Neural cell (in vitro differentiated cells): ENCODE results near the gene OR1B1. TPM values are rescaled to one million over a fixed set of nuclear protein-coding genes. Genes with fewer than 3 reads are reported as not detected.

Experiments used
- H2AFZ ChIP-seq: fragments of 200-600, 300-800 bp; sonication (generic), shearing (Covaris generic); 2 replicates; pipeline ENCODE4 v1.6.0; 2014; ENCODE audit warnings: low read depth, mild to moderate bottlenecking, antibody characterized with exemption, low read length, moderate library complexity
- H3F3A ChIP-seq: fragments of 200-600 bp; shearing (Covaris generic); 2 replicates; pipeline ENCODE4 v1.6.1; 2016; ENCODE audit warnings: mild to moderate bottlenecking, moderate library complexity, mixed read lengths, antibody characterized with exemption, low read length; ENCODE audit not compliant: insufficient read depth, poor library complexity, severe bottlenecking
- H3K27ac ChIP-seq: fragments of 200-600, 300-800 bp; sonication (generic), shearing (Covaris generic); 2 replicates; pipeline ENCODE4 v1.5.1; 2014; ENCODE audit warnings: mild to moderate bottlenecking, low read length, moderate library complexity
- H3K27me3 ChIP-seq: fragments of 300-800, 200-600 bp; sonication (generic), shearing (Covaris generic); 2 replicates; pipeline ENCODE4 v1.6.0; 2014; ENCODE audit warnings: mild to moderate bottlenecking, low read depth, low read length, moderate library complexity; ENCODE audit not compliant: insufficient read depth
- H3K36me3 ChIP-seq: fragments of 300-800, 200-600 bp; sonication (generic), shearing (Covaris generic); 2 replicates; pipeline ENCODE4 v1.5.1; 2014; ENCODE audit warnings: mild to moderate bottlenecking, antibody characterized with exemption, low read length, moderate library complexity; ENCODE audit not compliant: insufficient read depth
- H3K4me2 ChIP-seq: fragments of 300-800, 200-600 bp; sonication (generic), shearing (Covaris generic); 2 replicates; pipeline ENCODE4 v1.6.0; 2014; ENCODE audit warnings: mild to moderate bottlenecking, low read length
- H3K4me3 ChIP-seq: fragments of 300-800, 200-600 bp; sonication (generic), shearing (Covaris generic); 2 replicates; pipeline ENCODE4 v1.5.1; 2014; ENCODE audit warnings: mild to moderate bottlenecking, low read length, moderate library complexity
- H3K79me2 ChIP-seq: fragments of 200-600 bp; shearing (Covaris generic); replicated peaks from 2 replicates; pipeline ENCODE4 v1.6.0; 2014; ENCODE audit warnings: mild to moderate bottlenecking, low read length, moderate library complexity; ENCODE audit not compliant: insufficient read depth
- H3K9ac ChIP-seq: fragments of 300-800, 200-600 bp; sonication (generic), shearing (Covaris generic); 2 replicates; pipeline ENCODE4 v1.6.1; 2016; ENCODE audit warnings: mild to moderate bottlenecking, low read length, mixed read lengths
- H3K9me2 ChIP-seq: fragments of 200-600 bp; shearing (Covaris generic); 2 replicates; pipeline ENCODE4 v1.6.1; 2016; ENCODE audit warnings: mild to moderate bottlenecking, low read length, mixed read lengths; ENCODE audit not compliant: insufficient read depth
- H3K9me3 ChIP-seq: fragments of 200-600, 300-800 bp; sonication (generic), shearing (Covaris generic); 2 replicates; pipeline ENCODE4 v1.6.1; 2016; ENCODE audit warnings: mild to moderate bottlenecking, mixed run types, low read length, moderate library complexity, mixed read lengths
- H4K20me1 ChIP-seq: fragments of 200-600 bp; shearing (Covaris generic); 2 replicates; pipeline ENCODE4 v1.6.1; 2016; ENCODE audit warnings: mild to moderate bottlenecking, mixed run types; ENCODE audit not compliant: insufficient read depth
- CTCF ChIP-seq: fragments of 450-650 bp; IDR thresholded peaks from 2 replicates; pipeline ENCODE4 v1.5.1; 2014; ENCODE audit warnings: antibody characterized with exemption, mild to moderate bottlenecking, moderate library complexity; ENCODE audit not compliant: poor library complexity, severe bottlenecking
- EP300 ChIP-seq: fragments of 450-650 bp; conservative IDR thresholded peaks from 2 replicates; pipeline ENCODE4 v1.6.1; 2014; ENCODE audit warnings: antibody characterized with exemption, mild to moderate bottlenecking, moderate library complexity; ENCODE audit not compliant: poor library complexity, severe bottlenecking
- EZH2 ChIP-seq: fragments of 200-600, 300-800 bp; shearing (Covaris generic), sonication (generic); IDR thresholded peaks from 2 replicates; pipeline ENCODE4 v1.6.1; 2014; ENCODE audit warnings: antibody characterized with exemption, low read length, borderline replicate concordance, mild to moderate bottlenecking; ENCODE audit not compliant: insufficient read depth, poor library complexity, severe bottlenecking
- MXI1 ChIP-seq: fragments of 450-650 bp; conservative IDR thresholded peaks from 2 replicates; pipeline ENCODE4 v1.6.1; 2014; ENCODE audit warnings: antibody characterized with exemption, mild to moderate bottlenecking; ENCODE audit not compliant: poor library complexity, severe bottlenecking
- POLR2AphosphoS5 ChIP-seq: IDR thresholded peaks from 2 replicates; pipeline ENCODE4 v1.6.1; 2012
- RAD21 ChIP-seq: fragments of 450-650 bp; conservative IDR thresholded peaks from 2 replicates; pipeline ENCODE4 v1.6.1; 2014; ENCODE audit warnings: antibody characterized with exemption, mild to moderate bottlenecking, moderate library complexity
- REST ChIP-seq: IDR thresholded peaks from 2 replicates; pipeline ENCODE4 v1.6.1; 2012; ENCODE audit warnings: borderline replicate concordance
- SMC3 ChIP-seq: fragments of 450-650 bp; conservative IDR thresholded peaks from 2 replicates; pipeline ENCODE4 v1.6.1; 2014; ENCODE audit warnings: antibody characterized with exemption, mild to moderate bottlenecking, moderate library complexity; ENCODE audit not compliant: poor library complexity
- TAF1 ChIP-seq: IDR thresholded peaks from 2 replicates; pipeline ENCODE4 v1.6.1; 2012; ENCODE audit warnings: low read depth
- polyA plus RNA-seq: library from polyadenylated mRNA; depleted of rRNA; stranded (reverse); fragments of >200 nt; gene quantifications from 2 replicates; pipeline ENCODE4 v1.2.3, GENCODE V29; 2014

OR1B1 gene
- polyA plus RNA-seq, 1 donor from 2014 or later = not detected

DNA sequence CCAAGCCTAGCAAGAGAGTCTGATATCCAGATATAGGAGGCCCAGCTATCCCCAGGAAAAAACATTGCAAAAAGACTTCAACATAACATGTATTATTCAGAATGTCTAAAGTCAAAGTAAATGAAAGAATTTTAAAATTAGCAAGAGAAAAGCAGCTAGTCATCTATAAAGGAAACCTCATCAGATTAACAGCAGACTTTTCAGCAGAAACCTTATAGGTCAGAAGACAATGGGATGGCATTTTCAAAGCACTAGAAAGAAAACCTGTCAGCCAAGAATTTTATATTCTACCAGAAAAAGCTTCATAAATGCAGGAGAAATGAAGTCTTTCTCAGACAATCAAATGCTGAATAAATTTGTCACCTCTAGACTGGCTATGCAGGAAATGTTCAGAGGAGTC, 27.4 kb upstream of the OR1B1 start:
- Histone ChIP-seq H3K4me2 (no peak overlapping the region), H3F3A (no peaks in the 10 kb centered on the region), H3K79me2 (no peaks in the 10 kb centered on the region), H3K9me3 (peaks cover 6% of the 10 kb centered on the region), H2AFZ (no peak overlapping the region), H3K27me3 (no peaks in the 10 kb centered on the region), H3K27ac (no peak overlapping the region), H3K36me3 (no peaks in the 10 kb centered on the region), H3K4me3 (no peak overlapping the region), H3K9ac (no peak overlapping the region), H4K20me1 (no peaks in the 10 kb centered on the region), H3K9me2 (no peaks in the 10 kb centered on the region)
- TF ChIP-seq EZH2 (no peak), REST (no peak), SMC3 (no peak), EP300 (no peak), POLR2AphosphoS5 (no peak), CTCF (no peak), TAF1 (no peak), RAD21 (no peak), MXI1 (no peak)

DNA sequence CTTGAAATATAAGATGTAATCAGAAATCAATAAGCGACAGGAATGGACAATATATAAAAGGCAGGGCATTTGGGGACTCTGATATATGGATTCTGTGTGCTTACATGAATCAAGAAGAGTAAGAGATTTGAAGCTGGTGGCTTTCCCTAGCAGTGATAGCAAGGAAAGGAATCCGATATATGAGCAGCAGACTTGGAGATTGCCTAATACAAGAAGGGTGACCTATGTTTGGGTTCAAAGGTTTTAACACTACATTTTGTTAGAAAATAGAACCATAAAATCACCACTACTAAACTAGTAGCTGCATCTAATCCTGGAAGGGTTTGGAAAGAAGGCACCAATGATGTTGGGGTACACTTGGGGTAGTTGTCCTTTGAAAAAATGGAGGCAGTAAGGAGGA, 15.1 kb upstream of the OR1B1 start:
- Histone ChIP-seq H3K79me2 (no peaks in the 10 kb centered on the region), H3K9ac (no peak overlapping the region), H3K4me2 (no peak overlapping the region), H3K27ac (no peak overlapping the region), H3K9me2 (no peaks in the 10 kb centered on the region), H3K36me3 (no peaks in the 10 kb centered on the region), H3F3A (no peaks in the 10 kb centered on the region), H2AFZ (no peak overlapping the region), H3K4me3 (no peak overlapping the region), H3K27me3 (no peaks in the 10 kb centered on the region), H4K20me1 (no peaks in the 10 kb centered on the region), H3K9me3 (no peaks in the 10 kb centered on the region)
- TF ChIP-seq EZH2 (no peak), TAF1 (no peak), CTCF (no peak), EP300 (no peak), RAD21 (no peak)
